ENCODE measurements around the gene RPS10.
"Not testable (repeated sequence)": the region's sequence is repeated elsewhere in the genome, so short reads cannot be mapped to it uniquely, and the experiment has no call there.

RPS10 gene

GRCh38 chr6:34384321-34385153, 41.3 kb downstream of the RPS10 start:
- H3K27me3 ChIP-seq (ENCODE audit: insufficient read depth, low read length): no peaks in the 10 kb centered on the region
- no peaks in the 10 kb centered on the region for H3K4me1 ChIP-seq (ENCODE audit: insufficient read depth, low read length)
- H3K9me3 ChIP-seq (ENCODE audit: low read length): peaks cover 2% of the 10 kb centered on the region
- H2AFZ ChIP-seq (ENCODE audit: low read depth, low read length): no peak overlapping the region
- peaks cover 1% of the 10 kb centered on the region for H3K36me3 ChIP-seq (ENCODE audit: insufficient read depth, low read length)
- H3K4me3 ChIP-seq (ENCODE audit: low read length): no peak overlapping the region

GRCh38 chr6:34383656-34384320, 42.1 kb downstream of the RPS10 start:
- no peaks in the 10 kb centered on the region for H3K27me3 ChIP-seq (ENCODE audit: insufficient read depth, low read length)
- H3K4me3 ChIP-seq (ENCODE audit: low read length): no peak overlapping the region
- H3K4me1 ChIP-seq (ENCODE audit: insufficient read depth, low read length): no peaks in the 10 kb centered on the region
- H3K36me3 ChIP-seq (ENCODE audit: insufficient read depth, low read length): peaks cover 3% of the 10 kb centered on the region
- no peak overlapping the region for H2AFZ ChIP-seq (ENCODE audit: low read depth, low read length)
- peaks cover 2% of the 10 kb centered on the region for H3K9me3 ChIP-seq (ENCODE audit: low read length)

GRCh38 chr6:34383161-34383631, 42.7 kb downstream of the RPS10 start:
- Histone ChIP-seq H3K27me3 (ENCODE audit: insufficient read depth, low read length) (no peaks in the 10 kb centered on the region), H3K9me3 (ENCODE audit: low read length) (peaks cover 2% of the 10 kb centered on the region), H2AFZ (ENCODE audit: low read depth, low read length) (no peak overlapping the region), H3K4me3 (ENCODE audit: low read length) (no peak overlapping the region), H3K4me1 (ENCODE audit: insufficient read depth, low read length) (no peaks in the 10 kb centered on the region), H3K36me3 (ENCODE audit: insufficient read depth, low read length) (peaks cover 3% of the 10 kb centered on the region)

GRCh38 chr6:34381081-34381480, 44.8 kb downstream of the RPS10 start:
- H3K27me3 ChIP-seq (ENCODE audit: insufficient read depth, low read length): no peaks in the 10 kb centered on the region
- no peak overlapping the region for H2AFZ ChIP-seq (ENCODE audit: low read depth, low read length)
- H3K9me3 ChIP-seq (ENCODE audit: low read length): peaks cover 2% of the 10 kb centered on the region
- no peak overlapping the region for H3K4me3 ChIP-seq (ENCODE audit: low read length)
- peaks cover 3% of the 10 kb centered on the region for H3K36me3 ChIP-seq (ENCODE audit: insufficient read depth, low read length)
- no peaks in the 10 kb centered on the region for H3K4me1 ChIP-seq (ENCODE audit: insufficient read depth, low read length)

GRCh38 chr6:34378470-34378869, 47.4 kb downstream of the RPS10 start:
- Histone ChIP-seq H2AFZ (ENCODE audit: low read depth, low read length) (no peak overlapping the region), H3K4me1 (ENCODE audit: insufficient read depth, low read length) (no peaks in the 10 kb centered on the region), H3K36me3 (ENCODE audit: insufficient read depth, low read length) (peaks cover 3% of the 10 kb centered on the region), H3K4me3 (ENCODE audit: low read length) (no peak overlapping the region), H3K27me3 (ENCODE audit: insufficient read depth, low read length) (no peaks in the 10 kb centered on the region), H3K9me3 (ENCODE audit: low read length) (peaks cover 2% of the 10 kb centered on the region)

GRCh38 chr6:34377984-34378383, 47.9 kb downstream of the RPS10 start:
- Histone ChIP-seq H3K36me3 (ENCODE audit: insufficient read depth, low read length) (peaks cover 3% of the 10 kb centered on the region), H3K27me3 (ENCODE audit: insufficient read depth, low read length) (no peaks in the 10 kb centered on the region), H3K9me3 (ENCODE audit: low read length) (peaks cover 2% of the 10 kb centered on the region), H3K4me3 (ENCODE audit: low read length) (no peak overlapping the region), H3K4me1 (ENCODE audit: insufficient read depth, low read length) (no peaks in the 10 kb centered on the region), H2AFZ (ENCODE audit: low read depth, low read length) (no peak overlapping the region)

- not testable (repeated sequence) for H3K4me1 ChIP-seq (ENCODE audit: insufficient read depth, low read length); H3K9me3 ChIP-seq (ENCODE audit: low read length)
Measured at GRCh38 chr6:34377571-34377970, 48.3 kb downstream of the RPS10 start.

GRCh38 chr6:34375833-34376232, 50.0 kb downstream of the RPS10 start:
- no peak overlapping the region for H3K4me3 ChIP-seq (ENCODE audit: low read length)
- H3K9me3 ChIP-seq (ENCODE audit: low read length): no peaks in the 10 kb centered on the region
- H3K4me1 ChIP-seq (ENCODE audit: insufficient read depth, low read length): no peaks in the 10 kb centered on the region
- no peak overlapping the region for H2AFZ ChIP-seq (ENCODE audit: low read depth, low read length)
- no peaks in the 10 kb centered on the region for H3K27me3 ChIP-seq (ENCODE audit: insufficient read depth, low read length)
- peaks cover 3% of the 10 kb centered on the region for H3K36me3 ChIP-seq (ENCODE audit: insufficient read depth, low read length)

More at GRCh38 chr6:34377571-34377970, 48.3 kb downstream of the RPS10 start:
- not testable (repeated sequence) for H2AFZ ChIP-seq (ENCODE audit: low read depth, low read length); H3K36me3 ChIP-seq (ENCODE audit: insufficient read depth, low read length); H3K27me3 ChIP-seq (ENCODE audit: insufficient read depth, low read length); H3K4me3 ChIP-seq (ENCODE audit: low read length)

GRCh38 chr6:34374508-34374907, 51.4 kb downstream of the RPS10 start:
- no peaks in the 10 kb centered on the region for H3K9me3 ChIP-seq (ENCODE audit: low read length)

GRCh38 chr6:34374069-34374468, 51.8 kb downstream of the RPS10 start:
- Histone ChIP-seq H3K4me3 (ENCODE audit: low read length) (no peak overlapping the region), H3K36me3 (ENCODE audit: insufficient read depth, low read length) (peaks cover 6% of the 10 kb centered on the region), H3K9me3 (ENCODE audit: low read length) (peaks cover 2% of the 10 kb centered on the region), H2AFZ (ENCODE audit: low read depth, low read length) (no peak overlapping the region), H3K27me3 (ENCODE audit: insufficient read depth, low read length) (no peaks in the 10 kb centered on the region), H3K4me1 (ENCODE audit: insufficient read depth, low read length) (no peaks in the 10 kb centered on the region)

More at GRCh38 chr6:34374508-34374907, 51.4 kb downstream of the RPS10 start:
- H3K4me3 ChIP-seq (ENCODE audit: low read length): no peak overlapping the region
- no peaks in the 10 kb centered on the region for H3K27me3 ChIP-seq (ENCODE audit: insufficient read depth, low read length)
- H2AFZ ChIP-seq (ENCODE audit: low read depth, low read length): no peak overlapping the region
- H3K4me1 ChIP-seq (ENCODE audit: insufficient read depth, low read length): no peaks in the 10 kb centered on the region
- H3K36me3 ChIP-seq (ENCODE audit: insufficient read depth, low read length): peaks cover 7% of the 10 kb centered on the region

- H3K4me1 ChIP-seq (ENCODE audit: insufficient read depth, low read length): no peaks in the 10 kb centered on the region
- no peak overlapping the region for H3K4me3 ChIP-seq (ENCODE audit: low read length)
- H3K9me3 ChIP-seq (ENCODE audit: low read length): peaks cover 2% of the 10 kb centered on the region
- H3K27me3 ChIP-seq (ENCODE audit: insufficient read depth, low read length): no peaks in the 10 kb centered on the region
- H3K36me3 ChIP-seq (ENCODE audit: insufficient read depth, low read length): peaks cover 6% of the 10 kb centered on the region
- no peak overlapping the region for H2AFZ ChIP-seq (ENCODE audit: low read depth, low read length)
Measured at GRCh38 chr6:34373511-34373910, 52.4 kb downstream of the RPS10 start.

- not testable (repeated sequence) for H2AFZ ChIP-seq (ENCODE audit: low read depth, low read length); H3K9me3 ChIP-seq (ENCODE audit: low read length); H3K4me3 ChIP-seq (ENCODE audit: low read length); H3K27me3 ChIP-seq (ENCODE audit: insufficient read depth, low read length); H3K4me1 ChIP-seq (ENCODE audit: insufficient read depth, low read length); H3K36me3 ChIP-seq (ENCODE audit: insufficient read depth, low read length)
Measured at GRCh38 chr6:34371865-34372264, 54.0 kb downstream of the RPS10 start.

GRCh38 chr6:34370361-34370760, 55.5 kb downstream of the RPS10 start:
- H3K4me3 ChIP-seq (ENCODE audit: low read length): no peak overlapping the region
- H3K36me3 ChIP-seq (ENCODE audit: insufficient read depth, low read length): peaks cover 6% of the 10 kb centered on the region
- peaks cover 2% of the 10 kb centered on the region for H3K9me3 ChIP-seq (ENCODE audit: low read length)
- H3K27me3 ChIP-seq (ENCODE audit: insufficient read depth, low read length): no peaks in the 10 kb centered on the region
- no peaks in the 10 kb centered on the region for H3K4me1 ChIP-seq (ENCODE audit: insufficient read depth, low read length)
- no peak overlapping the region for H2AFZ ChIP-seq (ENCODE audit: low read depth, low read length)

Data from neuron (in vitro differentiated cells).